Measurements from ENCODE around the gene ASS1.

ASS1 gene

DNA sequence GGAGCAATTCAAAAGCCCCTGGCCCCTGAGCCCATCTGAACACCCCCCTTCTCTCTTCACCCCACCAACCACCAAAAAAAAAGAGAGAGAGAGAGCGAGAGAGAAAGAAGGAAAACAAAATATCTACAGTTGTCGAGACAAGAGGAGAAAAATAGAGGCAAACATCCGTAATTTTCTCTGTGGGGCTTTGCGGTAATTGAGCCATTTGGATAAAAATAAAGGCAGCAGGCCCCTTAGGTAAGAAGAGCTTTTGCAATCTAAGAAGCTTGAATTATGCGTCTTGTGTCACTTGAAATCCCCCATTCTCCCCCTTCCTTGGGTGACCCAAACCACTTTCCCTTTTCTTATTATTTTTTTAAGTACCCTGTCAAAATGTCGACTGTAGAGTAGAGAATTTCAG lies 99.1 kb downstream of the ASS1 start:
- no peaks in the 10 kb centered on the region for H3K4me1 ChIP-seq (ENCODE audit: control insufficient read depth, insufficient read depth, low read length)
- H3K27me3 ChIP-seq (ENCODE audit: control insufficient read depth, insufficient read depth, low read length), result peaks cover 9% of the 10 kb centered on the region
- H3K4me3 ChIP-seq (ENCODE audit: low read length), result no peak overlapping the region
- H3K36me3 ChIP-seq (ENCODE audit: control insufficient read depth, insufficient read depth, low read length), result no peaks in the 10 kb centered on the region
- no peak overlapping the region for H3K27ac ChIP-seq (ENCODE audit: low read depth, low read length)
- H3K9ac ChIP-seq (ENCODE audit: low read length), result no peak overlapping the region

DNA sequence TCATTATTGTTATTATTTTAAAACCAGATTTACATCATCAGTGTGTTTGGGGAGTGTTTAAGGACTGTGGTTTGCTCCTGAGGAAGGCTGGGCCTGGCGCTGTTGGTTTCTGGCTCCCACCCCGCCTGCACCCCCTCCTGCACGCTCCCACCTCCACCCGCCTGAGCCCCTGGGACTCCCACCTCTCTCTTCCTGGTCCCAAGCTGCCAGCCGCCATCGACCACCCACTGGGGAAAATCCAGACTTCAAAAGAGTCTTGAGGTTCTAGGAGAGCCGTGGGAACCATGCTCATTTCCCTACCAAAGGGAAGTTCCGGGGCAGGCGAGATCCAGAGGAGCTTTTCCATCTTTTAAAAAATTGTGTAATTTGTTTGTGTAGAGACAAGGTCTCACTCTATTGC lies 99.6 kb downstream of the ASS1 start:
- Histone ChIP-seq H3K36me3 (ENCODE audit: control insufficient read depth, insufficient read depth, low read length) (no peaks in the 10 kb centered on the region), H3K9ac (ENCODE audit: low read length) (no peak overlapping the region), H3K4me3 (ENCODE audit: low read length) (no peak overlapping the region), H3K4me1 (ENCODE audit: control insufficient read depth, insufficient read depth, low read length) (no peaks in the 10 kb centered on the region), H3K27me3 (ENCODE audit: control insufficient read depth, insufficient read depth, low read length) (peaks cover 5% of the 10 kb centered on the region), H3K27ac (ENCODE audit: low read depth, low read length) (no peak overlapping the region)

DNA sequence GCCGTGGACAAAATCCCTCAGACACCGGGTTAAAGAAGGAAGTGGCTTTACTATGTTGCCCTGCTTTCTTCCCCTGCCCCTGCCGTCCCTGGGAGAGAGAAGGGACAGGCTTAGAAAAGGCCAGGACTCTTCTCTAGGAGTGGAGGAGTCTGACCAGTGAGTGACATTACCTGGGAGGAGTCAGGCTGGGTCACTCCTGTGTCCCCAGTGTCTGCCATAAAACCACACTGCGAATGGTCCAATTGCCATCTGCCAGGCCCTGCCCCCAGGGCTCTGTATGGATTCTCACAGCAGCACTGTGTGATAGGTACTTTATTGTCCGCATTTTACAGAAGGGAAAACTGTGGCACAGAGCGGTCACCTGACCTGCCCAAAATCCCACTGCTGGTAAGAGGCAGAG lies 103.3 kb downstream of the ASS1 start:
- no peaks in the 10 kb centered on the region for H3K4me1 ChIP-seq (ENCODE audit: control insufficient read depth, insufficient read depth, low read length)
- no peaks in the 10 kb centered on the region for H3K36me3 ChIP-seq (ENCODE audit: control insufficient read depth, insufficient read depth, low read length)
- no peak overlapping the region for H3K9ac ChIP-seq (ENCODE audit: low read length)
- H3K27ac ChIP-seq (ENCODE audit: low read depth, low read length), result no peak overlapping the region
- H3K27me3 ChIP-seq (ENCODE audit: control insufficient read depth, insufficient read depth, low read length), result peaks cover 5% of the 10 kb centered on the region
- no peak overlapping the region for H3K4me3 ChIP-seq (ENCODE audit: low read length)

DNA sequence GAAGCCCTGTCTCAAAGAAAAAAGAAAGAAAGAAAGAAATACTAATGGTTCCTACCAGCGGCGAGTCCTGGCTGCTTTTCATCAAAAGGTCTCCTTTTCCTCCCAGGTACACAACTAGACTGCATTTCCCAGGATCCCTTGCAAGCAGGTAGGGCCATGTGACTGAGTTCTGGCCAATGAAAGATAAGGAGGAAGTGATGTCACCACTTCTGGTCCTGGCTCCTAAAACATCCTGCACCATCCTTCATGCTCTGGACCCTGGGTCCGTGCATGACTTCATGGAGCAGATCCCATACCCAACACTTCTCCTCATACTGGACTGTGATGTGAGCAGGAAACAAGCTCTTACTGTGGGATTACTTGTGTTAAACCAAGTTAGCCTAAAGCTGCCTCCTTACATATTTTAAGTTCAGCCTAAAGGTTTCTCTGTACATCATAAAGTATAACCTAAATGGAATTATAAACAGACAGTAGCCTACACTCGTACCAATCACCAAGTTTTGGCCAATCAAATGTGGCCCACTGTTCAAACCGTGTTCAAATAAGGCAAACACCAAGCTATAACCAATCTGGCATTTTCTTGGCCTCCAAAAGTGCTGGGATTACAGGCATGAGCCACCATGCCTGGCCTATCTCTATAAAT lies 104.5 kb downstream of the ASS1 start:
- Histone ChIP-seq H3K4me1 (ENCODE audit: control insufficient read depth, insufficient read depth, low read length) (no peaks in the 10 kb centered on the region), H3K27me3 (ENCODE audit: control insufficient read depth, insufficient read depth, low read length) (peaks cover 5% of the 10 kb centered on the region), H3K36me3 (ENCODE audit: control insufficient read depth, insufficient read depth, low read length) (no peaks in the 10 kb centered on the region), H3K27ac (ENCODE audit: low read depth, low read length) (no peak overlapping the region), H3K4me3 (ENCODE audit: low read length) (no peak overlapping the region), H3K9ac (ENCODE audit: low read length) (no peak overlapping the region)
